ENCODE results near the gene TGFBI. TPM values are rescaled to one million over a fixed set of nuclear protein-coding genes. Genes with fewer than 3 reads are reported as not detected.

The TGFBI gene
- total and polyA plus RNA-seq, 9 of the 15 experiments (the other 6 are each of a cell fraction or from before 2014, with no cell fraction given): 0.05 to 0.62 (median 0.08) TPM; not detected in 6

DNA sequence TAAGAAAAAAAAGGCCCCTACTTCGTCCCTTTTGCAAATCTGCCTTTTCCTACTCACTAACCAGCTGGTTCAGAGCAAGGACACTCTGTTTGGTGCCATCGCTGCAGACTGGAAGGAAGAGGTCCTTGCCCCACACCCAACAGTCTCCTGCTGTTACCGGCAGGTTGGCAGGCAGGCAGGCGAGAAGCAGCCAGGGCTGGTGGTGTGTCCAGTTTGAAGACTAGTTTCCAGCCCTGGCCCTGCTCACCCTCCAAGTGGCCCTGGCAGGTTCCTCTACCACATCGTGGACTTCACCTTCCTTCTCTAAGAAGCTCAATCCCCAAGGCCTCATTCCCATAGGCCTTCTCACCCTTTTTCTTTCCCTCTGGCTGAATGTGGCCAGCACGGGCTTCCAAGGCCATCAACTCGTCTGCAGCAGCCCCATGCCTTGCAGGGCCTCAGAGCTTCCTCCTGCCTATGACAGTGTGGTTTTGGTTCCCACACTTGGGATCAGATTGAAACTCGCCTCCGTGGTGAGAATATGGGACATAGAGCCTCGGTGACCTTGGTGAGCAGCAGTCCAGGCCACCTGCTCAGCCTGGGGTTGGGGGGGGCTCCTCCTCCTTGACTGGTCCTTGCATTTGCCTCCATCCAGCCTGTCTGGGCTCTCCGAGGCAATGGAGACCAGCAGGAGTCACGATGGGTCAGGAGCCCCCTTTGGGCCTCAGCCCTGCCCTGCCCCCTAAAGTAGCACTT lies 22.9 kb downstream of the TGFBI start:
- in situ Hi-C loops (cut with MboI): no loop called here
- ChIA-PET POLR2A (no interaction called here), CTCF (ENCODE audit: low intra/inter-chr PET ratio) (no interaction called here)
- peaks cover 0 to 2% of the 10 kb centered on the region in 2 experiments; a peak in 2 of 5 replicates for H3K4me1 ChIP-seq (replicated peaks in 1 of 2; ENCODE audit: control insufficient read depth in 2 of 2, insufficient read depth in 2 of 2, low read length in 2 of 2)
- H3K79me2 ChIP-seq (ENCODE audit: control insufficient read depth, insufficient read depth, low read length): no peaks in the 10 kb centered on the region
- H2AFZ ChIP-seq (ENCODE audit: low read depth, low read length): no peak overlapping the region
- 5% methylated on average over 12 of the region's 12 CpGs for WGBS (ENCODE audit: insufficient coverage, low coverage, missing lambda C conversion rate)
- no peak overlapping the region for H3K27ac ChIP-seq (ENCODE audit: extremely low read depth, low read depth, low read length)
- peaks cover 11 to 76% of the 10 kb centered on the region in 2 experiments; a peak in 4 of 5 replicates for H3K27me3 ChIP-seq (ENCODE audit: control insufficient read depth in 2 of 2, insufficient read depth in 2 of 2, low read length in 2 of 2)
- H3K4me2 ChIP-seq (ENCODE audit: insufficient read depth, low read length): no peak overlapping the region
- H4K20me1 ChIP-seq (replicated peaks; ENCODE audit: control insufficient read depth, insufficient read depth, low read length): no peaks in the 10 kb centered on the region
- no peaks in the 10 kb centered on the region for H3K9me3 ChIP-seq (replicated peaks; ENCODE audit: control insufficient read depth, insufficient read depth, low read depth, low read length)
- H3K9ac ChIP-seq (ENCODE audit: insufficient read depth in 1 of 2, low read depth in 2 of 2, low read length in 2 of 2): no peak overlapping the region
- BruUV-seq (replicated peaks): no TSS peak
- H3K9me1 ChIP-seq (ENCODE audit: control insufficient read depth, insufficient read depth, low read length): no peaks in the 10 kb centered on the region
- no peaks in the 10 kb centered on the region for H3K36me3 ChIP-seq (ENCODE audit: control insufficient read depth, insufficient read depth, low read length)
- intact Hi-C loops (cut with micrococcal nuclease): no loop called here
- ATAC-seq: no peak
- DNase-seq (ENCODE audit: extremely low read depth in 1 of 4, low spot score in 3 of 4): no peak
- no peak overlapping the region for H3K4me3 ChIP-seq
- FAIRE-seq: no peak
- TF ChIP-seq, protein P1, sequence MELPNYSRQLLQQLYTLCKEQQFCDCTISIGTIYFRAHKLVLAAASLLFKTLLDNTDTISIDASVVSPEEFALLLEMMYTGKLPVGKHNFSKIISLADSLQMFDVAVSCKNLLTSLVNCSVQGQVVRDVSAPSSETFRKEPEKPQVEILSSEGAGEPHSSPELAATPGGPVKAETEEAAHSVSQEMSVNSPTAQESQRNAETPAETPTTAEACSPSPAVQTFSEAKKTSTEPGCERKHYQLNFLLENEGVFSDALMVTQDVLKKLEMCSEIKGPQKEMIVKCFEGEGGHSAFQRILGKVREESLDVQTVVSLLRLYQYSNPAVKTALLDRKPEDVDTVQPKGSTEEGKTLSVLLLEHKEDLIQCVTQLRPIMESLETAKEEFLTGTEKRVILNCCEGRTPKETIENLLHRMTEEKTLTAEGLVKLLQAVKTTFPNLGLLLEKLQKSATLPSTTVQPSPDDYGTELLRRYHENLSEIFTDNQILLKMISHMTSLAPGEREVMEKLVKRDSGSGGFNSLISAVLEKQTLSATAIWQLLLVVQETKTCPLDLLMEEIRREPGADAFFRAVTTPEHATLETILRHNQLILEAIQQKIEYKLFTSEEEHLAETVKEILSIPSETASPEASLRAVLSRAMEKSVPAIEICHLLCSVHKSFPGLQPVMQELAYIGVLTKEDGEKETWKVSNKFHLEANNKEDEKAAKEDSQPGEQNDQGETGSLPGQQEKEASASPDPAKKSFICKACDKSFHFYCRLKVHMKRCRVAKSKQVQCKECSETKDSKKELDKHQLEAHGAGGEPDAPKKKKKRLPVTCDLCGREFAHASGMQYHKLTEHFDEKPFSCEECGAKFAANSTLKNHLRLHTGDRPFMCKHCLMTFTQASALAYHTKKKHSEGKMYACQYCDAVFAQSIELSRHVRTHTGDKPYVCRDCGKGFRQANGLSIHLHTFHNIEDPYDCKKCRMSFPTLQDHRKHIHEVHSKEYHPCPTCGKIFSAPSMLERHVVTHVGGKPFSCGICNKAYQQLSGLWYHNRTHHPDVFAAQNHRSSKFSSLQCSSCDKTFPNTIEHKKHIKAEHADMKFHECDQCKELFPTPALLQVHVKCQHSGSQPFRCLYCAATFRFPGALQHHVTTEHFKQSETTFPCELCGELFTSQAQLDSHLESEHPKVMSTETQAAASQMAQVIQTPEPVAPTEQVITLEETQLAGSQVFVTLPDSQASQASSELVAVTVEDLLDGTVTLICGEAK (IDR thresholded peaks at IDR 0.05): no peak
- TF ChIP-seq, protein P1 (CRISPR knock-in tag; IDR thresholded peaks at IDR 0.05): no peak
- TF ChIP-seq, protein P2, sequence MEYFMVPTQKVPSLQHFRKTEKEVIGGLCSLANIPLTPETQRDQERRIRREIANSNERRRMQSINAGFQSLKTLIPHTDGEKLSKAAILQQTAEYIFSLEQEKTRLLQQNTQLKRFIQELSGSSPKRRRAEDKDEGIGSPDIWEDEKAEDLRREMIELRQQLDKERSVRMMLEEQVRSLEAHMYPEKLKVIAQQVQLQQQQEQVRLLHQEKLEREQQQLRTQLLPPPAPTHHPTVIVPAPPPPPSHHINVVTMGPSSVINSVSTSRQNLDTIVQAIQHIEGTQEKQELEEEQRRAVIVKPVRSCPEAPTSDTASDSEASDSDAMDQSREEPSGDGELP (CRISPR knock-in tag; IDR thresholded peaks at IDR 0.05; ENCODE audit: borderline replicate concordance): no peak
- TF ChIP-seq POLR2AphosphoS2 (IDR thresholded peaks at IDR 0.05; ENCODE audit: low read length) (no peak), CBFB (CRISPR knock-in tag; IDR thresholded peaks at IDR 0.05) (no peak), FOXJ3 (CRISPR knock-in tag; IDR thresholded peaks at IDR 0.05) (no peak)
- TF ChIP-seq, protein P3, sequence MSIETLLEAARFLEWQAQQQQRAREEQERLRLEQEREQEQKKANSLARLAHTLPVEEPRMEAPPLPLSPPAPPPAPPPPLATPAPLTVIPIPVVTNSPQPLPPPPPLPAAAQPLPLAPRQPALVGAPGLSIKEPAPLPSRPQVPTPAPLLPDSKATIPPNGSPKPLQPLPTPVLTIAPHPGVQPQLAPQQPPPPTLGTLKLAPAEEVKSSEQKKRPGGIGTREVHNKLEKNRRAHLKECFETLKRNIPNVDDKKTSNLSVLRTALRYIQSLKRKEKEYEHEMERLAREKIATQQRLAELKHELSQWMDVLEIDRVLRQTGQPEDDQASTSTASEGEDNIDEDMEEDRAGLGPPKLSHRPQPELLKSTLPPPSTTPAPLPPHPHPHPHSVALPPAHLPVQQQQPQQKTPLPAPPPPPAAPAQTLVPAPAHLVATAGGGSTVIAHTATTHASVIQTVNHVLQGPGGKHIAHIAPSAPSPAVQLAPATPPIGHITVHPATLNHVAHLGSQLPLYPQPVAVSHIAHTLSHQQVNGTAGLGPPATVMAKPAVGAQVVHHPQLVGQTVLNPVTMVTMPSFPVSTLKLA (conservative IDR thresholded peaks at IDR 0.05): no peak
